ENCODE results near the gene MYBBP1A. TPM values are rescaled to one million over a fixed set of nuclear protein-coding genes. Genes with fewer than 3 reads are reported as not detected.

MYBBP1A gene
- total RNA-seq, 1 donor from 2014 or later: 92.0 TPM

DNA sequence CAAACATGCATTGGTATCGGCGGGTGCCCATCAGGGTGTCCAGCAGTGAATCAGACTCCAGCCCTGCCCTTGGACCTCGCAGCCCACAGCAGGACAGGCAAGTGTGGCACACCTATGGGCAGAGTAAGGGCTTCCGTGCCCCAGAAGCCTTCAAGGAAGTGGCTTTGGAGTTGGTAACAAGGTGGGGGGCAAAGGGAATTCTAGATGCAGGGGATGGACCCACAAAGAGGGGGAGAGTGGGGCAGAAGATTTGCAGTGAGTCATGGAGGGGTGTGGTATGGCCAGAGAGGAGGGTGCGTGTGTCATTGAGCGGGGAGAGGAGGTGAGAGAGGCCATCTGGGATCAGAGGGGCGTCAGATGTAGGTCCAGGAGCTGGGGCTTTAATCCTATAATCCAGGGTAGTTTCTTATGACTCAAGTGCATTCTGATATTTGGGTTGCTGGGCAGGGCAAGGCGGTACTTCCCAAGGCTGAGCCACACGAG, 65.0 kb downstream of the MYBBP1A start:
- Histone ChIP-seq H3K4me3 (ENCODE audit: low read depth, low read length) (no peak overlapping the region), H3K27me3 (ENCODE audit: control insufficient read depth, insufficient read depth, low read length) (no peaks in the 10 kb centered on the region), H3K36me3 (ENCODE audit: control insufficient read depth, insufficient read depth, low read length) (no peaks in the 10 kb centered on the region)
- no peak for DNase-seq (ENCODE audit: low read depth)
- TF ChIP-seq, protein P1, sequence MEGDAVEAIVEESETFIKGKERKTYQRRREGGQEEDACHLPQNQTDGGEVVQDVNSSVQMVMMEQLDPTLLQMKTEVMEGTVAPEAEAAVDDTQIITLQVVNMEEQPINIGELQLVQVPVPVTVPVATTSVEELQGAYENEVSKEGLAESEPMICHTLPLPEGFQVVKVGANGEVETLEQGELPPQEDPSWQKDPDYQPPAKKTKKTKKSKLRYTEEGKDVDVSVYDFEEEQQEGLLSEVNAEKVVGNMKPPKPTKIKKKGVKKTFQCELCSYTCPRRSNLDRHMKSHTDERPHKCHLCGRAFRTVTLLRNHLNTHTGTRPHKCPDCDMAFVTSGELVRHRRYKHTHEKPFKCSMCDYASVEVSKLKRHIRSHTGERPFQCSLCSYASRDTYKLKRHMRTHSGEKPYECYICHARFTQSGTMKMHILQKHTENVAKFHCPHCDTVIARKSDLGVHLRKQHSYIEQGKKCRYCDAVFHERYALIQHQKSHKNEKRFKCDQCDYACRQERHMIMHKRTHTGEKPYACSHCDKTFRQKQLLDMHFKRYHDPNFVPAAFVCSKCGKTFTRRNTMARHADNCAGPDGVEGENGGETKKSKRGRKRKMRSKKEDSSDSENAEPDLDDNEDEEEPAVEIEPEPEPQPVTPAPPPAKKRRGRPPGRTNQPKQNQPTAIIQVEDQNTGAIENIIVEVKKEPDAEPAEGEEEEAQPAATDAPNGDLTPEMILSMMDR (IDR thresholded peaks at IDR 0.05; ENCODE audit: insufficient read depth, low read length, poor library complexity, severe bottlenecking): no peak

DNA sequence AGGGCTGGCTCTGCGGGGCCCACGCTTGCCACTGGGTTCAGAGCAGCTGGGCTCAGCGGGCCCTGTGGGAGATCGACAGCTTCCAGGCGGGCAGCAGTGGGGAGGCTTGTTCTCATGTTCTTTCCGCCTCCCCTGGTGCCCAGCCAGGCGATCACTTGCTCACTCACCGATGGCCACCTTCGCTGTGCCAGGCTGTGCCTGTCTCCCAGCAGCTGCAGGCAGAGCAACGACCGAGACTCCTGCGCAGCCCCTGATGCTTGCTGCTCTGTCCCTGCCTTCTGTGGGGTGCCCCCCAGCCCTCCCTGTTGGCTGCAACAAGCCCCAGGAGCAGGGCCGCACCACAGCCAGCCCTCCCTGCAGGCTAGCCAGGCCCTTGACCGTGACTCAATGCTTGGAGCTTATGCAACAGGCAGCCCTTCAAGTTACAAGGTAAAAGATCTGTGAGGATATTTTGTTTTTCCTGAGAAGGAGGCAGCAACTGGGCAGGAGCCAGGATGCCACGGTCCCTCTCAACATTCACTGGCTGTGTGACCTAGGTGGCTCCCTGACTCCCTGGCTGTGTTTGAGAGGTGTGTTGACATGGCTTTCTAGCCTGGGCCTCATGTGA, 66.1 kb downstream of the MYBBP1A start:
- no peaks in the 10 kb centered on the region for H3K36me3 ChIP-seq (ENCODE audit: control insufficient read depth, insufficient read depth, low read length)
- H3K27me3 ChIP-seq (ENCODE audit: control insufficient read depth, insufficient read depth, low read length): no peaks in the 10 kb centered on the region
- no peak overlapping the region for H3K4me3 ChIP-seq (ENCODE audit: low read depth, low read length)
- TF ChIP-seq, protein P1 (IDR thresholded peaks at IDR 0.05; ENCODE audit: insufficient read depth, low read length, poor library complexity, severe bottlenecking): no peak
- DNase-seq (ENCODE audit: low read depth): no peak

Other genes with a start within 250 kb of the MYBBP1A start
- gene UBE2G1, start 188.7 kb downstream of the MYBBP1A start, total RNA-seq: 42.2 and 57.3 TPM in 2 replicates
- 0.58 and 0.89 TPM in 2 replicates for gene SPNS3, start 121.4 kb downstream of the MYBBP1A start, total RNA-seq
- gene SPNS2, start 56.5 kb downstream of the MYBBP1A start, total RNA-seq: 47.3 and 53.1 TPM in 2 replicates
- gene GGT6, start 5.2 kb upstream of the MYBBP1A start, total RNA-seq: 0.07 and 0.38 TPM in 2 replicates
- 0.14 and 0.46 TPM in 2 replicates for gene SMTNL2, start 29.1 kb upstream of the MYBBP1A start, total RNA-seq
- not detected in 2 replicates for gene ALOX15, start 86.3 kb upstream of the MYBBP1A start, total RNA-seq
- gene PELP1, start 148.8 kb upstream of the MYBBP1A start, total RNA-seq: 33.8 and 46.2 TPM in 2 replicates
- gene ARRB2, start 155.2 kb upstream of the MYBBP1A start, total RNA-seq: 5.8 and 6.8 TPM in 2 replicates
- 19.1 and 23.6 TPM in 2 replicates for gene MED11, start 176.0 kb upstream of the MYBBP1A start, total RNA-seq
- 1.4 and 2.9 TPM in 2 replicates for gene ZMYND15, start 184.4 kb upstream of the MYBBP1A start, total RNA-seq
- gene CXCL16, start 184.5 kb upstream of the MYBBP1A start, total RNA-seq: 96.1 and 106 TPM in 2 replicates
- gene TM4SF5, start 216.5 kb upstream of the MYBBP1A start, total RNA-seq: not detected in 2 replicates
- not detected in 2 replicates for gene VMO1, start 231.0 kb upstream of the MYBBP1A start, total RNA-seq
- gene GLTPD2, start 233.6 kb upstream of the MYBBP1A start, total RNA-seq: not detected in 2 replicates
- gene PSMB6, start 240.8 kb upstream of the MYBBP1A start, total RNA-seq: 208 and 257 TPM in 2 replicates